HG02610 (cell line): Measurements from ENCODE around the gene PXDN.

Experiments
- ATAC-seq: cut with Tn5 transposase; IDR thresholded peaks from one replicate; pipeline ENCODE4 v1.9.1; 2021; ENCODE audit warnings: mild to moderate bottlenecking, moderate library complexity; ENCODE audit not compliant: unreplicated experiment

PXDN gene

GRCh38 chr2:1603059-1603458, 141.3 kb downstream of the PXDN start:
- no peak for ATAC-seq

GRCh38 chr2:1602278-1603010, 141.9 kb downstream of the PXDN start:
- ATAC-seq, result no peak

GRCh38 chr2:1601471-1602277, 142.6 kb downstream of the PXDN start:
- ATAC-seq, result no peak

- ATAC-seq, result no peak
These were observed 143.3 kb downstream of the PXDN start for GRCh38 chr2:1601067-1601412.

GRCh38 chr2:1600191-1601066, 143.9 kb downstream of the PXDN start:
- ATAC-seq, result no peak

GRCh38 chr2:1599301-1600085, 144.8 kb downstream of the PXDN start:
- ATAC-seq, result no peak

- ATAC-seq, result no peak
These were observed 145.5 kb downstream of the PXDN start for GRCh38 chr2:1598800-1599199.

- ATAC-seq, result no peak
These were observed 146.1 kb downstream of the PXDN start for GRCh38 chr2:1598041-1598710.

- ATAC-seq, result no peak
These were observed 149.0 kb downstream of the PXDN start for GRCh38 chr2:1595274-1595673.

- no peak for ATAC-seq
These were observed 149.7 kb downstream of the PXDN start for GRCh38 chr2:1594373-1595171.

GRCh38 chr2:1594123-1594372, 150.3 kb downstream of the PXDN start:
- no peak for ATAC-seq

- no peak for ATAC-seq
These were observed 150.8 kb downstream of the PXDN start for GRCh38 chr2:1593371-1594122.

- ATAC-seq, result no peak
These were observed 152.1 kb downstream of the PXDN start for GRCh38 chr2:1591978-1592907.

- ATAC-seq, result no peak
These were observed 152.9 kb downstream of the PXDN start for GRCh38 chr2:1591461-1591770.

- no peak for ATAC-seq
These were observed 153.5 kb downstream of the PXDN start for GRCh38 chr2:1590596-1591460.

GRCh38 chr2:1588978-1589621, 155.2 kb downstream of the PXDN start:
- ATAC-seq, result no peak
